Smooth muscle cell (in vitro differentiated cells): ENCODE data around the gene FLOT2. TPM values are rescaled to one million over a fixed set of nuclear protein-coding genes. Genes with fewer than 3 reads are reported as not detected.

ENCODE experiments used
- DNase-seq: peaks from one replicate; lab custom pipeline; 2025; ENCODE audit not compliant: unreplicated experiment; lab: John Stamatoyannopoulos, UW
- H2AFZ ChIP-seq: fragments of 200-600 bp; sonication (generic); 2 replicates; pipeline ENCODE4 v1.6.0; 2016; ENCODE audit warnings: antibody characterized with exemption, low read depth, mild to moderate bottlenecking
- H3F3A ChIP-seq: fragments of 200-600 bp; sonication (generic); 2 replicates; pipeline ENCODE4 v1.6.0; 2017; ENCODE audit warnings: antibody characterized with exemption, low read depth
- H3K27ac ChIP-seq: fragments of 200-600 bp; sonication (generic); 2 replicates; pipeline ENCODE4 v1.5.1; 2016; ENCODE audit warnings: low read depth, mild to moderate bottlenecking
- H3K27me3 ChIP-seq: fragments of 200-600 bp; sonication (generic); 2 replicates; pipeline ENCODE4 v1.6.1; 2016; ENCODE audit warnings: low read depth, mild to moderate bottlenecking
- H3K36me3 ChIP-seq: fragments of 200-600 bp; sonication (generic); 2 replicates; pipeline ENCODE4 v1.5.1; 2016; ENCODE audit warnings: low read depth
- H3K4me1 ChIP-seq: fragments of 200-600 bp; sonication (generic); 2 replicates; pipeline ENCODE4 v1.5.1; 2016; ENCODE audit warnings: low read depth
- H3K4me2 ChIP-seq: fragments of 200-600 bp; sonication (generic); 2 replicates; pipeline ENCODE4 v1.6.0; 2016; ENCODE audit warnings: mild to moderate bottlenecking
- H3K4me3 ChIP-seq: fragments of 200-600 bp; sonication (generic); 2 replicates; pipeline ENCODE4 v1.5.1; 2016; ENCODE audit warnings: mild to moderate bottlenecking
- H3K79me2 ChIP-seq: fragments of 200-600 bp; sonication (generic); 2 replicates; pipeline ENCODE4 v1.6.0; 2016; ENCODE audit warnings: low read depth, mild to moderate bottlenecking
- H3K9ac ChIP-seq: fragments of 200-600 bp; sonication (generic); 2 replicates; pipeline ENCODE4 v1.6.0; 2016; ENCODE audit warnings: low read depth
- H3K9me3 ChIP-seq: fragments of 200-600 bp; sonication (generic); replicated peaks from 2 replicates; pipeline ENCODE4 v1.5.1; 2016; ENCODE audit warnings: low read depth
- H4K20me1 ChIP-seq: fragments of 200-600 bp; sonication (generic); 2 replicates; pipeline ENCODE4 v1.6.0; 2016; ENCODE audit warnings: low read depth
- WGBS: methylation state at CpG from one replicate; pipeline ENCODE4 v1.1.7; 2016; ENCODE audit warnings: low lambda C conversion rate; 5-methylcytosine and 5-hydroxymethylcytosine counted together
- polyA plus RNA-seq: library from polyadenylated mRNA; unstranded; fragments of >200 nt; fragmentation: Nextera tagmentation; extraction: Ambion mirVana; gene quantifications from 2 replicates; pipeline ENCODE4 v1.2.1, GENCODE V29; 2016
- total RNA-seq: library from RNA; depleted of rRNA; stranded (reverse); fragments of >200 nt; gene quantifications from 2 replicates; pipeline ENCODE4 v1.2.3, GENCODE V29; 2014
- TF ChIP-seq, protein P1 (sequence below): fragments of 200-600 bp; sonication (generic); IDR thresholded peaks from 2 replicates; pipeline ENCODE4 v1.5.1; 2017; ENCODE audit warnings: borderline replicate concordance, mild to moderate bottlenecking, antibody characterized with exemption; ENCODE audit not compliant: insufficient read depth, poor library complexity, severe bottlenecking

The FLOT2 gene
- total and polyA plus RNA-seq, 2 experiments from 2014 or later = 18.1 to 40.1 TPM

DNA sequence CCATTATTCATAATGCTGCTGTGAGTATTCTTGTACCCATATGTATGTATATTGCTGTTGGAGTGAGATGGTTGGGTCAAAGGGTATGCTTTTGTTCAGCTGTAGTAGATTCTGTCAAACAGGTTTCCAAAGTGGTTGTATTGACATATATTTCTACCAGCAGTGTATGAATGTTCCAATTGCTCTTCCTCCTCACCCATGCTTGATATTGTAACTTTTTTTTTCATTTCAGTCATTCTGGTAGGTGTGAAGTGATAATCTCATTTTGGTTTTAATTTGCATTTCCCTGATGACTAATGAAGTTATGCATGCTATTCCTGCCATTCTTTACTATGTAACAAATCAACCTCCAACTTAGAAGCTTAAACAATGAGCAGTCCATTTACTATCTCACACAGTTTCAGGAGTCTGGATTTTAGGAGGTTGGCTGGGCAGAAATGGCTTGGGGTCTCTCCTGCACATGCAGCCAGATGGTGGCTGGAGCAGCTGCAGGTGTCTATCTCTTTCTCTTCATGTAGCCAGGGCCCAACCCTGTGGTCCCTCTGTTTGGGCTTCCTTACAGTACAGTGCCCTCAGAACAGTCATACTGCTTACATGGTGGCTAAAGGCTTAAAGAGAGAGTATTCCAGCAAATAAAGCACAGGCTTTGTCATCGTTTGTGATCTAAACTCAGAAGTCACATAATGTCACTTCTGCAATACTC lies 21.5 kb downstream of the FLOT2 start:
- H3F3A ChIP-seq = peaks cover 4% of the 10 kb centered on the region

DNA sequence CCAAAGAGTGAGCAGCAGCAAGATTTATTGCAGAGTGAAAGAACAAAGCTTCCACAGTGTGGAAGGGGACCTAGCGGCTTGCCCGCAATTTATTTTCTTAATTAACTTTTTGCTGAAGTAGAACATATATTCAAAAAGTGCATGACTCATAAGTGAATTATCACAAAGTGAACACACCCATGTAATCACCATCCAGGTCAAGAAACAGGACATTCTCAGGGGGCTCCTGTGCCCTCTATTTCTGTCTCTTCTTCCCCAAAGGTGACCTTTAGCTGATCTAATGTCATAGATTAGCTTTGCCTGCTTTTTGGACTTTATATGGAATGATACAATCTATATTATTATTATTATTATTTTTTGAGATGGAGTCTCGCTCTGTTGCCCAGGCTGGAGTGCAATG lies 22.8 kb downstream of the FLOT2 start:
- Histone ChIP-seq H3F3A (peaks cover 5% of the 10 kb centered on the region), H3K27ac (no peak overlapping the region), H3K4me2 (no peak overlapping the region), H3K4me3 (no peak overlapping the region), H3K9me3 (no peaks in the 10 kb centered on the region), H4K20me1 (no peaks in the 10 kb centered on the region), H3K4me1 (no peaks in the 10 kb centered on the region), H3K9ac (no peak overlapping the region), H2AFZ (no peak overlapping the region), H3K79me2 (no peaks in the 10 kb centered on the region), H3K27me3 (no peaks in the 10 kb centered on the region), H3K36me3 (no peaks in the 10 kb centered on the region)
- TF ChIP-seq, protein P1, sequence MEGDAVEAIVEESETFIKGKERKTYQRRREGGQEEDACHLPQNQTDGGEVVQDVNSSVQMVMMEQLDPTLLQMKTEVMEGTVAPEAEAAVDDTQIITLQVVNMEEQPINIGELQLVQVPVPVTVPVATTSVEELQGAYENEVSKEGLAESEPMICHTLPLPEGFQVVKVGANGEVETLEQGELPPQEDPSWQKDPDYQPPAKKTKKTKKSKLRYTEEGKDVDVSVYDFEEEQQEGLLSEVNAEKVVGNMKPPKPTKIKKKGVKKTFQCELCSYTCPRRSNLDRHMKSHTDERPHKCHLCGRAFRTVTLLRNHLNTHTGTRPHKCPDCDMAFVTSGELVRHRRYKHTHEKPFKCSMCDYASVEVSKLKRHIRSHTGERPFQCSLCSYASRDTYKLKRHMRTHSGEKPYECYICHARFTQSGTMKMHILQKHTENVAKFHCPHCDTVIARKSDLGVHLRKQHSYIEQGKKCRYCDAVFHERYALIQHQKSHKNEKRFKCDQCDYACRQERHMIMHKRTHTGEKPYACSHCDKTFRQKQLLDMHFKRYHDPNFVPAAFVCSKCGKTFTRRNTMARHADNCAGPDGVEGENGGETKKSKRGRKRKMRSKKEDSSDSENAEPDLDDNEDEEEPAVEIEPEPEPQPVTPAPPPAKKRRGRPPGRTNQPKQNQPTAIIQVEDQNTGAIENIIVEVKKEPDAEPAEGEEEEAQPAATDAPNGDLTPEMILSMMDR = no peak
- 97% methylated on average over 3 of the region's 3 CpGs for WGBS
- no peak for DNase-seq

More for the DNA sequence above, 21.5 kb downstream of the FLOT2 start:
- no peak for DNase-seq
- no peak overlapping the region for H2AFZ ChIP-seq
- H3K27ac ChIP-seq = no peak overlapping the region
- H3K36me3 ChIP-seq = no peaks in the 10 kb centered on the region
- H4K20me1 ChIP-seq = no peaks in the 10 kb centered on the region
- H3K4me2 ChIP-seq = no peak overlapping the region
- TF ChIP-seq, protein P1 = no peak
- no peaks in the 10 kb centered on the region for H3K79me2 ChIP-seq
- H3K4me1 ChIP-seq = no peaks in the 10 kb centered on the region
- H3K27me3 ChIP-seq = no peaks in the 10 kb centered on the region
- no peaks in the 10 kb centered on the region for H3K9me3 ChIP-seq
- 92% methylated on average over 1 of the region's 1 CpG for WGBS
- no peak overlapping the region for H3K4me3 ChIP-seq
- no peak overlapping the region for H3K9ac ChIP-seq

DNA sequence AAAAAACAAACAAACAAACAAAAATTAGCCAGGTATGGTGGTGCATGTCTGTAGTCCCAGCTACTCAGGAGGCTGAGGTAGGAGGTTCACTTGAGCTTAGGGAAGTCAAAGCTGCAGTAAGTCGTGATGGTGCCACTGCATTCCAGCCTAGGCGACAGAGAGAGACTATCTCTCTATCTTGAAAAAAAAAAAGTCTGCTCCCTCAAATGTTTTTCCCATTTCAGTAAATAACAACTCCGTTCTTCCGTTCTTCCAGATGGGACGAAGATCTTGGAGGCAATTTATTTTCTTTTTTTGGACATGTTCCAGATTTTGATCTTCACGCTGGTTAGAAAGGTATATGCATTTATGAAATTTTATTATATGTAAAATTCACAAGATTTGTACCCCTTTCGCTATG lies 23.7 kb downstream of the FLOT2 start:
- H3K27me3 ChIP-seq = no peaks in the 10 kb centered on the region
- no peak overlapping the region for H3K9ac ChIP-seq
- no peak overlapping the region for H3K4me2 ChIP-seq
- no peaks in the 10 kb centered on the region for H3K36me3 ChIP-seq
- no peaks in the 10 kb centered on the region for H3K79me2 ChIP-seq
- H3K4me1 ChIP-seq = no peaks in the 10 kb centered on the region
- H3K4me3 ChIP-seq = no peak overlapping the region
- H3K9me3 ChIP-seq = no peaks in the 10 kb centered on the region
- H3F3A ChIP-seq = peaks cover 5% of the 10 kb centered on the region
- H4K20me1 ChIP-seq = no peaks in the 10 kb centered on the region
- TF ChIP-seq, protein P1 = no peak
- no peak overlapping the region for H2AFZ ChIP-seq
- no peak overlapping the region for H3K27ac ChIP-seq
- WGBS = 94% methylated on average over 7 of the region's 7 CpGs
- DNase-seq = no peak

DNA sequence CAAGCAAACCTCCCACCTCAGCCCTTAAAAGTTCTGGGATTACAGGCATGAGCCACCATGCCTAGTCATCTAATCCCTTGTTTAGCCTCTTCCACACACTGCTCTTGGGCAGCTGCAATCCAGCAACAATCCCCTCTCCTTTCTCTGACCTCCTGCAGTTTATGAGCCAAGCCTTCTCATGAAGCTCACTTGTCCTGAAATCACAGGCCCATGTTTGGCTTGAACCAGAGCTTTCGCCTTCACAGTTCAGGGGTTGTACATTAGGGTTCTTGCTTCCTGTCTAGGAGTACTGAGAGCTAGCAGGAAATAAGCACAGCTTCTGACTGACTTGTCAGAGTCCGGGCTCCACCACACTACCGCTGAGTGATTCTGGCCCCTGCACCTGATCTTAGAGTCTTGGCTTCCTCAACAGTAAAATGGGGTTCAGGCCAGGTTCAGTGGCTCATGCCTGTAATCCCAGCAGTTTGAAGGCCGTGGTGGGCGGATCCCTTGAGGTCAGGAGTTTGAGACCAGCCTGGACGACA lies 26.4 kb downstream of the FLOT2 start:
- no peaks in the 10 kb centered on the region for H4K20me1 ChIP-seq
- WGBS = 86% methylated on average over 6 of the region's 6 CpGs
- DNase-seq = no peak

More for the DNA sequence above, 26.4 kb downstream of the FLOT2 start:
- TF ChIP-seq, protein P1 = no peak
- Histone ChIP-seq H3K27me3 (no peaks in the 10 kb centered on the region), H3K9ac (no peak overlapping the region), H3K4me2 (no peak overlapping the region), H3K4me1 (no peaks in the 10 kb centered on the region), H3K36me3 (no peaks in the 10 kb centered on the region), H3K9me3 (no peaks in the 10 kb centered on the region), H3F3A (peaks cover 5% of the 10 kb centered on the region), H3K79me2 (no peaks in the 10 kb centered on the region), H3K4me3 (no peak overlapping the region), H3K27ac (no peak overlapping the region), H2AFZ (no peak overlapping the region)
